Activated B cell treated with CpG ODN at 0.5 μM for 24 hours (primary cell): ENCODE data around the gene TSC22D3. TPM values are rescaled to one million over a fixed set of nuclear protein-coding genes. Genes with fewer than 3 reads are reported as not detected.

ENCODE experiments used
- ATAC-seq: fragments of 200-7000 bp; cut with Tn5 transposase; one replicate; pipeline ENCODE4 v1.10.0; 2021; ENCODE audit warnings: low read depth, mild to moderate bottlenecking, moderate library complexity
- CTCF ChIA-PET: fragments of 350-600 bp; sonication (Branson Sonifier 250); formaldehyde crosslinking; loops from one replicate; lab custom pipeline; 2021; ENCODE audit warnings: antibody characterized with exemption; lab: Charles Lee
- POLR2A ChIA-PET: fragments of 350-600 bp; sonication (Branson Sonifier 250); formaldehyde crosslinking; loops from one replicate; lab custom pipeline; 2021; ENCODE audit warnings: antibody characterized with exemption; lab: Charles Lee
- DNase-seq: peaks from one replicate; pipeline ENCODE4 v3.0.0; 2022
- H3K27ac Mint-ChIP-seq: one replicate; pipeline ENCODE4 v1.8.0; 2020; ENCODE audit warnings: mixed read lengths
- H3K27me3 Mint-ChIP-seq: one replicate; pipeline ENCODE4 v1.8.0; 2021; ENCODE audit warnings: mixed read lengths
- H3K36me3 Mint-ChIP-seq: one replicate; pipeline ENCODE4 v1.8.0; 2021; ENCODE audit warnings: low read depth, mixed read lengths
- H3K4me1 Mint-ChIP-seq: one replicate; pipeline ENCODE4 v1.8.0; 2021; ENCODE audit warnings: mixed read lengths
- H3K4me3 Mint-ChIP-seq: one replicate; pipeline ENCODE4 v1.8.0; 2020; ENCODE audit warnings: mild to moderate bottlenecking, mixed read lengths
- H3K9me3 Mint-ChIP-seq: one replicate; pipeline ENCODE4 v1.8.0; 2020; ENCODE audit warnings: mixed read lengths
- intact Hi-C: fragments of 100-400 bp; cut with micrococcal nuclease; formaldehyde crosslinking; loops from one replicate; pipeline ENCODE4 v1.15.1; 2024
- total RNA-seq: library from RNA; stranded (reverse); gene quantifications from 2 replicates; pipeline ENCODE4 v1.2.3, GENCODE V29; 2022
- TF ChIP-seq, protein P1 (sequence below): fragments of 200-600 bp; IDR thresholded peaks from one replicate; pipeline ENCODE4 v1.8.0; 2022; ENCODE audit warnings: antibody characterized with exemption, mild to moderate bottlenecking

TSC22D3 gene
- total RNA-seq, 1 donor from 2014 or later, result 80.8 TPM

DNA sequence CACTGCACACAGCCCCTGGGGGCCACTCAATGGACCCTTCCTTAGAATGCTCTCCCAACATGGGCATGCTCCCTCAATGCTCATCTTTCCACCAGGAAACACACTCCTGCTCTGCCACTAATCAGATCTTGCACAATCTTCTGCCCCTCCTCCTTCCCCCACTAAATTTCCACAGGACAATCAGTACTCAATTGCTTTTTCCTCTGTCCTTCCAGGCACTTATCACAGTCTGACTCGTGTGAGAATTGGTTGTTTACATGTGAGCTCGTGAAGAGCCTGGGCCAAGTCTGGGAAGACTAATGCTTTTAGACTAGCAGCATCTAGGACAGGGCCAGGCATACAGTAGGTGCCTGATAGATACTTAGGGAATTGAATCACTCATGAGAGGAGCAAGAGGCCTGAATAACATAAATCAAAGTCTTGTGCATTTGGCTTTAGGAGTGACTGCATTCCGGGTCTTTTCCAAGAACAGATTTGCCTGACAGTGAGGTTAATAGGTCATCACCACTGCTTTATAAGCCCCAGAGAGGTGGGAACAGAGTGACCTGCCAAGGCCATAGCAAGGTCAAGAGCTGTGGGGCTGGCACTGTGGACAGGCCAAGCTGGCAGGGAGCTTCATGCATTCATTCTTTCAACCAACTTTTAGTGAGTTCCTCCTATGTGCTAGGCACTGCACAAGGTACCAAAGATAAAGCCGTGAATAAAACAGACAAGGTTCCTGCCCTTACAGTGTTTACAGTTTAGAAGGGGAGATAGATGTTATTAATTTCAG is 92.3 kb downstream of the TSC22D3 start:
- DNase-seq, result no peak
- no peak overlapping the region for H3K27ac Mint-ChIP-seq
- intact Hi-C loops, result no loop called here
- no peaks in the 10 kb centered on the region for H3K36me3 Mint-ChIP-seq
- H3K27me3 Mint-ChIP-seq, result no peaks in the 10 kb centered on the region
- CTCF ChIA-PET, result no interaction called here
- no peaks in the 10 kb centered on the region for H3K9me3 Mint-ChIP-seq
- TF ChIP-seq, protein P1, sequence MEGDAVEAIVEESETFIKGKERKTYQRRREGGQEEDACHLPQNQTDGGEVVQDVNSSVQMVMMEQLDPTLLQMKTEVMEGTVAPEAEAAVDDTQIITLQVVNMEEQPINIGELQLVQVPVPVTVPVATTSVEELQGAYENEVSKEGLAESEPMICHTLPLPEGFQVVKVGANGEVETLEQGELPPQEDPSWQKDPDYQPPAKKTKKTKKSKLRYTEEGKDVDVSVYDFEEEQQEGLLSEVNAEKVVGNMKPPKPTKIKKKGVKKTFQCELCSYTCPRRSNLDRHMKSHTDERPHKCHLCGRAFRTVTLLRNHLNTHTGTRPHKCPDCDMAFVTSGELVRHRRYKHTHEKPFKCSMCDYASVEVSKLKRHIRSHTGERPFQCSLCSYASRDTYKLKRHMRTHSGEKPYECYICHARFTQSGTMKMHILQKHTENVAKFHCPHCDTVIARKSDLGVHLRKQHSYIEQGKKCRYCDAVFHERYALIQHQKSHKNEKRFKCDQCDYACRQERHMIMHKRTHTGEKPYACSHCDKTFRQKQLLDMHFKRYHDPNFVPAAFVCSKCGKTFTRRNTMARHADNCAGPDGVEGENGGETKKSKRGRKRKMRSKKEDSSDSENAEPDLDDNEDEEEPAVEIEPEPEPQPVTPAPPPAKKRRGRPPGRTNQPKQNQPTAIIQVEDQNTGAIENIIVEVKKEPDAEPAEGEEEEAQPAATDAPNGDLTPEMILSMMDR, result no peak
- POLR2A ChIA-PET, result interaction anchor here (1.4 to 1.6 kb wide), 2 partner anchors 29 to 33 kb away, joined by 3 to 6 read pairs; no protein-coding TSS in a partner anchor
- H3K4me1 Mint-ChIP-seq, result peaks cover 41% of the 10 kb centered on the region
- no peak overlapping the region for H3K4me3 Mint-ChIP-seq
- ATAC-seq, result no peak

DNA sequence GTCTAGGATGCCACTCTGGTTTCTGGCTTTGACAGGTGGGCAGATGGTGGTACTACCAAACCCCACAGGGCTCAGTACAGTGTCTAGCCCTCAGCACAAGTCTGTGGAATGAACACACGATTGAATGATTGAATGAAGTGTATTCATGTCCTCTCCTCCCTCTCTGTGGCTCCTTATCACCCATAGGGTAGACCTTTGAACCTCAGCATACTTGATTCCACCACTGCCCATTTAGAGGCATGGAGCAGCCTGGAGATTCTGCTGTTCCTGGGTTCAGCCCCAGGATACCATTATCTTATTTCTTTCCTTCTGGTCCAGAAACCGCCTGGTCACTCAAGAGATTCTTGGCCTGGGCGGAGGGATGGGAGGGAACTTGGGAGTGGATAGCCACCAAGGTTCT is 93.3 kb downstream of the TSC22D3 start:
- ATAC-seq (no peak), DNase-seq (no peak)
- Mint-ChIP-seq H3K9me3 (no peaks in the 10 kb centered on the region), H3K27me3 (no peaks in the 10 kb centered on the region), H3K27ac (no peak overlapping the region), H3K4me3 (no peak overlapping the region), H3K4me1 (peaks cover 43% of the 10 kb centered on the region), H3K36me3 (no peaks in the 10 kb centered on the region)
- intact Hi-C loops, result no loop called here
- POLR2A ChIA-PET, result no interaction called here
- CTCF ChIA-PET, result no interaction called here
- TF ChIP-seq, protein P1, result no peak

DNA sequence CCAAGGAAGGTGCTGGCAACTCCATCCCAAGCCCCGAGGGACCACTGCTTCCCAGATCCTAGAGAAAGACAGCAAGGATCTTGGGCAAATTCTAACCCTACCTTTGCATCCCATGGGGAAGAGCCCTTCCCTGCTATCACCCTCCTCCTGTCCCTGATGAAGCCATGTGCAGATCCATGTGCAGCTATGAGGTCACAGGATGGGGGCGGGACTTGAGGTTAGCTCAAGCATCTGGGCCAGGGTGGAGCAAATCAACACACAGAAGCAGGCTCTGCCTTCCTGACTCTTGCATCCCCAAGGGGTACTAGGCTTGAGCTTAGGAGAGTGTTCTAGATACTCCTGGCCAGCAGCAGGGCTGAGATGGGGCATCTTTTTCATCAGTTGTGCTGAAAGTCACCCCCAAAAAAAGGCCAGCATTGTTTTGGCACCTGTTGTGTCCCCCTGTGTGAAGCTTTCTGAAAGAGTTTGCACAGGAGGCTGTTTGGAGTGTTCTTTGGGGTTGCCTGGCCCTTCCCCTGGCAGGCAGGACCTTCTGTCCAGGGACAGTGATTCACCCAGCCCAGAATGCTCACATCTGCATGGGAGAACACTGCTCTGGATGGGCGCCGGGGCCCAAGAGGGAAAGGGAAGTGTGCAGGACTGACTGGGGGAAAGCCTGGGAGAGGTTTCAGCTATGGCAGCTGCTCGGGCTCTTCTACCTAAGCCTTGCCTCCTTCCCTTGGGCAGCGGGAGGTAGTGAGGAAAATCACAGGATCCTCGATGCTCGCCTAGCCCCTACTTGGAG is 96.4 kb downstream of the TSC22D3 start:
- peaks cover 57% of the 10 kb centered on the region for H3K4me1 Mint-ChIP-seq
- TF ChIP-seq, protein P1, result no peak
- intact Hi-C loops, result no loop called here
- ATAC-seq (peak; percentile 16), DNase-seq (peak; percentile 22)
- ChIA-PET CTCF (no interaction called here), POLR2A (interaction anchor here (0.8 to 9.2 kb wide), 2 partner anchors 28 to 37 kb away, joined by 10 to 440 read pairs; no protein-coding TSS in a partner anchor)
- no peaks in the 10 kb centered on the region for H3K9me3 Mint-ChIP-seq
- no peak overlapping the region for H3K4me3 Mint-ChIP-seq
- H3K36me3 Mint-ChIP-seq, result no peaks in the 10 kb centered on the region
- H3K27me3 Mint-ChIP-seq, result no peaks in the 10 kb centered on the region
- peak overlapping the region; percentile 30 for H3K27ac Mint-ChIP-seq

DNA sequence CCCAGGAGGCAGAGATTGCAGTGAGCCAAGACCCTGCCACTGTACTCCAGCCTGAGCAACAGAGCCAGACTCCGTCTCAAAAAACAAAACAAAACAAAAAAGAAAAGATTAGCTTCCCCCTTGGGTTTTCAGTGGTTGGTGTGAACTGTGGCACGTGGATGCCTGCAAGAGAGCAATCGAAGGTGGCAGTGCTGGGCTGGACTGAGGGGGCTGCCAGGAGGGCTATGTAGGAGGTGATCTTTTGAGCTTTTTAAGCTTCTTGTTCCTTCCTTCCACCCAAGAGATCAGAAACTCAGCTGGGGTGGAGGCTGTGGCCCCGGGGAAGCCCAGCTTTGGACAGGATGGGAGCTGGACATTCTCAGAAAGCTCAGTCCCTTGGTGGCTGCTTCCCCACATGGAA is 97.7 kb downstream of the TSC22D3 start:
- Mint-ChIP-seq H3K9me3 (no peaks in the 10 kb centered on the region), H3K27me3 (no peaks in the 10 kb centered on the region), H3K36me3 (no peaks in the 10 kb centered on the region), H3K4me1 (peaks cover 65% of the 10 kb centered on the region), H3K27ac (peak overlapping the region; percentile 96), H3K4me3 (no peak overlapping the region)
- no peak for DNase-seq
- ATAC-seq, result no peak
- TF ChIP-seq, protein P1, result no peak
- ChIA-PET CTCF (interaction anchor here (1.3 to 2.8 kb wide), 2 partner anchors 38 to 40 kb away, joined by 5 to 25 read pairs; no protein-coding TSS in a partner anchor), POLR2A (interaction anchor here (0.7 to 9.2 kb wide), 5 partner anchors 11 to 64 kb away, joined by 3 to 440 read pairs (median 4); no protein-coding TSS in a partner anchor)
- intact Hi-C loops, result no loop called here

DNA sequence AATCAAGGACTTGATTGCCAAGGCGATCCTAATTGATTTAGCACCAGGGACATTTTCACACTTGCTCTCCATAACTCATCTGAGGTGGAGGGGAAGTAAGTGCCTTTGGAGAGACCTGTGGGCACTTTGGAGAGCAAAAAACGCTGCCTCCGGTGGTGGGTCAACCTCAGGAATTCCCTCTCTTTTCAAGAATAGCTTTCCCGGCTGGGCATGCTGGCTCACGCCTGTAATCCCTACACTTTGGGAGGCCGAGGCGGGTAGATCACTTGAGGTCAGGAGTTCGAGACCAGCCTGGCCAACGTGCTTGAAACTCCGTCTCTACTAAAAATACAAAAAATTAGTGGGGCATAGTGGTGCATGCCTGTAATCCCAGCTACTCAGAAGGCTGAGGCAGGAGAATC is 98.1 kb downstream of the TSC22D3 start:
- ATAC-seq (no peak), DNase-seq (no peak)
- peak overlapping the region; percentile 89 for H3K4me3 Mint-ChIP-seq
- no peaks in the 10 kb centered on the region for H3K9me3 Mint-ChIP-seq
- TF ChIP-seq, protein P1, result no peak
- POLR2A ChIA-PET, result interaction anchor here (0.7 to 9.2 kb wide), 4 partner anchors 12 to 39 kb away, joined by 3 to 440 read pairs (median 4); no protein-coding TSS in a partner anchor
- CTCF ChIA-PET, result interaction anchor here (1.2 to 2.8 kb wide), 3 partner anchors 38 to 100 kb away, joined by 4 to 25 read pairs (median 5); partner anchors contain the start of gene NCBP2L
- intact Hi-C loops, result no loop called here
- peak overlapping the region; percentile 96 for H3K27ac Mint-ChIP-seq
- H3K27me3 Mint-ChIP-seq, result no peaks in the 10 kb centered on the region
- no peaks in the 10 kb centered on the region for H3K36me3 Mint-ChIP-seq
- peaks cover 69% of the 10 kb centered on the region for H3K4me1 Mint-ChIP-seq
